PC-9 (cell line): ENCODE measurements around the gene MYO7B. TPM values are rescaled to one million over a fixed set of nuclear protein-coding genes. Genes with fewer than 3 reads are reported as not detected.
A peak's percentile ranks its signal among the peaks of the same experiment; 100 is the strongest.
"Not testable (repeated sequence)": the region's sequence is repeated elsewhere in the genome, so short reads cannot be mapped to it uniquely, and the experiment has no call there.

Experiments used
- BruUV-seq: library from RNA; stranded (reverse); fragments of 400-500 nt; replicated peaks from 2 replicates; lab custom pipeline; 2021; lab: Mats Ljungman, UMichigan
- CTCF ChIA-PET: fragments of 300-600 bp; sonication (Branson Sonifier 250); formaldehyde crosslinking; loops from one replicate; lab custom pipeline; 2022; ENCODE audit warnings: antibody characterized with exemption; lab: Charles Lee
- POLR2A ChIA-PET: fragments of 300-600 bp; sonication (Branson Sonifier 250); formaldehyde crosslinking; loops from one replicate; lab custom pipeline; 2022; ENCODE audit warnings: antibody characterized with exemption; ENCODE audit not compliant: unreplicated experiment; lab: Charles Lee
- DNase-seq, 2 experiments: peaks; one replicate each; pipeline versions ENCODE4 v3.0.0 to v3.0.0-alpha.2; 2015 to 2022; ENCODE audit warnings: mixed read lengths in 1 of 2
- H2AFZ ChIP-seq: fragments of 200-600 bp; sonication (generic); 2 replicates; pipeline ENCODE4 v1.8.1; 2017; ENCODE audit warnings: antibody characterized with exemption
- H3F3A ChIP-seq: fragments of 200-600 bp; sonication (generic); 2 replicates; pipeline ENCODE4 v1.8.1; 2017; ENCODE audit warnings: antibody characterized with exemption, mild to moderate bottlenecking, low read depth; ENCODE audit not compliant: insufficient read depth
- H3K27ac ChIP-seq: fragments of 200-600 bp; sonication (generic); 2 replicates; pipeline ENCODE4 v1.6.1; 2016; ENCODE audit warnings: mixed run types
- H3K27me3 ChIP-seq: fragments of 200-600 bp; sonication (generic); 2 replicates; pipeline ENCODE4 v1.6.1; 2016; ENCODE audit warnings: low read depth, mixed run types; ENCODE audit not compliant: insufficient read depth
- H3K36me3 ChIP-seq: fragments of 200-600 bp; sonication (generic); 2 replicates; pipeline ENCODE4 v1.6.1; 2016; ENCODE audit warnings: low read depth, mixed run types
- H3K4me1 ChIP-seq: fragments of 200-600 bp; sonication (generic); replicated peaks from 2 replicates; pipeline ENCODE4 v1.6.1; 2016; ENCODE audit warnings: mixed run types; ENCODE audit not compliant: insufficient read depth
- H3K4me2 ChIP-seq: fragments of 200-600 bp; sonication (generic); 2 replicates; pipeline ENCODE4 v1.6.1; 2017; ENCODE audit warnings: mixed run types
- H3K4me3 ChIP-seq: fragments of 200-600 bp; sonication (generic); 2 replicates; pipeline ENCODE4 v1.6.1; 2016; ENCODE audit warnings: mixed run types
- H3K79me2 ChIP-seq: fragments of 200-600 bp; sonication (generic); 2 replicates; pipeline ENCODE4 v1.6.1; 2017; ENCODE audit warnings: low read depth, mixed run types
- H3K9me2 ChIP-seq: fragments of 200-600 bp; sonication (generic); 2 replicates; pipeline ENCODE4 v1.8.1; 2017; ENCODE audit warnings: mild to moderate bottlenecking; ENCODE audit not compliant: insufficient read depth
- H3K9me3 ChIP-seq: fragments of 200-600 bp; sonication (generic); 2 replicates; pipeline ENCODE4 v1.8.1; 2016; ENCODE audit warnings: low read depth; ENCODE audit not compliant: insufficient read depth
- H4K20me1 ChIP-seq: fragments of 200-600 bp; sonication (generic); 2 replicates; pipeline ENCODE4 v1.8.1; 2017; ENCODE audit not compliant: insufficient read depth
- CTCF ChIP-seq: fragments of 200-600 bp; sonication (generic); conservative IDR thresholded peaks from 2 replicates; pipeline ENCODE4 v1.6.1; 2017; ENCODE audit warnings: mixed run types, antibody characterized with exemption, mild to moderate bottlenecking, moderate library complexity
- EZH2 ChIP-seq: fragments of 200-600 bp; sonication (generic); IDR thresholded peaks from 2 replicates; pipeline ENCODE4 v1.8.0; 2017; ENCODE audit warnings: antibody characterized with exemption, low read depth
- intact Hi-C: fragments of 100-400 bp; cut with micrococcal nuclease; formaldehyde crosslinking; loops from one replicate; pipeline ENCODE4 v1.10.0; 2022; ENCODE audit not compliant: unreplicated experiment
- total RNA-seq: library from RNA; stranded (reverse); gene quantifications from 2 replicates; pipeline ENCODE4 v1.2.3, GENCODE V29; 2021

MYO7B gene
- total RNA-seq, 1 experiment from 2014 or later = not detected

DNA sequence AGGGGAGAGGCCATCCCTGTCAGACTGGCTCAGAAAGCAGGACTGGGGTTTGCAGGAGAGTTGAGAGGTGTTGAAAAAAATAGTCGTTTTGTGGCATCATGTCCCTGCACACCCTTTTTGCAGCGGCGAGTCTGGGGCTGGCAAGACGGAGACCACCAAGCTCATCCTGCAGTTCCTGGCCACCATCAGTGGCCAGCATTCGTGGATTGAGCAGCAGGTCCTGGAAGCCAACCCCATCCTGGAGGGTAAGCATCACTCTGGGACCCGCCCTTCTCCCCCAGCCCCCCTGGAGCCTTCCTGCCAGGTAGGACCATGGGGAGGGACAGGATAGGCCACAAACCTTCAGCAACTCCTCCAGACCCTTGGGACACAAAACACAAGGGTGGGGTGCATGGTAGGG is 34.2 kb downstream of the MYO7B start:
- ChIA-PET CTCF (interaction anchor here (0.6 kb wide), 1 partner anchor 22 kb away, joined by 9 read pairs; no protein-coding TSS in a partner anchor), POLR2A (no interaction called here)
- Histone ChIP-seq H3K4me2 (no peak overlapping the region), H3K4me3 (no peak overlapping the region), H2AFZ (no peak overlapping the region), H3K4me1 (no peaks in the 10 kb centered on the region), H4K20me1 (no peaks in the 10 kb centered on the region), H3K27ac (no peak overlapping the region), H3K9me3 (no peaks in the 10 kb centered on the region), H3K9me2 (no peaks in the 10 kb centered on the region), H3K36me3 (no peaks in the 10 kb centered on the region), H3K79me2 (no peaks in the 10 kb centered on the region), H3K27me3 (peaks cover 18% of the 10 kb centered on the region; the same call in 1 of the 2 replicates), H3F3A (no peaks in the 10 kb centered on the region)
- intact Hi-C loops = no loop called here
- DNase-seq = peak in 1 of 2 experiments; percentile 21
- no TSS peak for BruUV-seq
- TF ChIP-seq EZH2 (no peak), CTCF (no peak)

DNA sequence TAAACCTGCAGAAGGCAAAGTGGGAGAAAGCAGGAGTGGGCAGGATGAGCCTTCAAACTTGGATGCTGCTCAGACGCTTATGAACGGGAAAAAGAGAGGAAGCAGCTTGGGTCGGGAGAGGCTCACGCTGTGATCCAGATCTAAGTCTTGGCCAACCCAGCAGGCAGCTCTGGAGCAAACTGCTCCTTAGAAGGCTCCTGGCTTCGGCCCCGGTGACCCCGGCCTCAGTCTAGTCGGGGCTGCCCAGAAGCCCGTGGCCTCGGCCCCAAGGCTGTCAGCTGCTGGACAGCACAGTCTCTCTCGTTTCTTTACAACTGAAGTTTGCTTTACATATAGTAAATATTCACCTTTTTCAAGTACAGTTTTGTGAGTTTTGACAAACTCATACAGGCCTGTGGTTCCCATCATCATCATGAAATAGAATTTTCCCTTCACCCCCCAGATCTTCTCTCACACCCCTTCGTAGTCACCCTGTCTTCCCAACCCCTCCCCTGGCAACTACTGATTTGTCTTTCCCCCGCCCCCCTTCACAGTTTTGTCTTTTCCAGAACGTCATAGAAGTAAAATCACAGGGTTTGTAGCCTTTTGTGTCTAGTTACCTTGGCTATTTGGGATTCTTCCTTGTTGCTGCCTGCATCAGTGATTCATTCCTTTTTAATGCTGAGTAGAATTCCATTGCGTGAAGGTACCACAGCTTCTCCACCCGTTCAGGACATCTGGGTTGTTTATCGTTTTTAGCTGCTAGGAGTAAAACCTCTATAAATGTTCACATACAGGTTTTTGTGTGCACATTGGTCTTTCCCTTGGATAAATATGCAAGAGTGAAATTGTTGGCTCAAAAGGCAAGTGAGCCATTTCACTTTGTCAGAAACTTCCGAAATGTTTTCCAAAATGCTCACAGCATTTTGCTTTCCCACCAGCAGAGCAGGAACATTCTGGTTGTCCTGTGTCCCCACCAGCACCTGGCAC is 35.1 kb downstream of the MYO7B start:
- BruUV-seq = no TSS peak
- no peaks in the 10 kb centered on the region for H3K36me3 ChIP-seq
- H3K27me3 ChIP-seq = peaks cover 18% of the 10 kb centered on the region; the same call in 1 of the 2 replicates
- H3K9me2 ChIP-seq = no peaks in the 10 kb centered on the region
- no peaks in the 10 kb centered on the region for H3K4me1 ChIP-seq
- H3K27ac ChIP-seq = no peak overlapping the region
- no peak overlapping the region for H3K4me3 ChIP-seq
- ChIA-PET POLR2A (no interaction called here), CTCF (no interaction called here)
- H3K9me3 ChIP-seq = no peaks in the 10 kb centered on the region
- H3F3A ChIP-seq = no peaks in the 10 kb centered on the region
- H3K4me2 ChIP-seq = no peak overlapping the region
- TF ChIP-seq CTCF (no peak), EZH2 (no peak)
- no peaks in the 10 kb centered on the region for H4K20me1 ChIP-seq
- no peaks in the 10 kb centered on the region for H3K79me2 ChIP-seq
- H2AFZ ChIP-seq = no peak overlapping the region
- DNase-seq = peak in 1 of 2 experiments; percentile 32
- intact Hi-C loops = no loop called here

- H3F3A ChIP-seq, POLR2A ChIA-PET, H2AFZ ChIP-seq, H3K27ac ChIP-seq, H3K9me2 ChIP-seq, H3K9me3 ChIP-seq, H4K20me1 ChIP-seq, BruUV-seq, H3K79me2 ChIP-seq, H3K4me3 ChIP-seq, H3K36me3 ChIP-seq, DNase-seq, CTCF ChIA-PET, H3K4me2 ChIP-seq, H3K4me1 ChIP-seq, intact Hi-C loops: not testable (repeated sequence)
- H3K27me3 ChIP-seq = peaks cover 18% of the 10 kb centered on the region; the same call in 1 of the 2 replicates
These were observed 36.9 kb downstream of the MYO7B start for GRCh38 chr2:127572352-127572751.
